Upper lobe of left lung (tissue), 6 donors: ENCODE data around the gene PEX10. TPM values are rescaled to one million over a fixed set of nuclear protein-coding genes. Genes with fewer than 3 reads are reported as not detected.
A peak's percentile ranks its signal among the peaks of the same experiment; 100 is the strongest.

Experiments used
- ATAC-seq, 2 donors: fragments of 200-7000 bp; cut with Tn5 transposase; one replicate each; pipeline ENCODE4 v1.9.1; 2022; ENCODE audit warnings: mild to moderate bottlenecking in 2 of 2, moderate library complexity in 2 of 2; ENCODE audit not compliant: low FRiP score in 2 of 2
- DNase-seq, 2 donors: peaks; one replicate each; pipeline ENCODE4 v3.0.0-alpha.2; 2019 to 2020
- H3K27ac ChIP-seq, 4 donors: fragments of 200-600 bp; sonication (generic); one replicate each; pipeline ENCODE4 v1.5.1; 2016 to 2019
- H3K27me3 ChIP-seq, 4 donors: fragments of 200-600 bp; sonication (generic); one replicate each; pipeline ENCODE4 v1.5.1; 2017 to 2019
- H3K36me3 ChIP-seq, 4 donors: fragments of 200-600 bp; sonication (generic); one replicate each; pipeline ENCODE4 v1.5.1; 2016 to 2019
- H3K4me1 ChIP-seq, 4 donors: fragments of 200-600 bp; sonication (generic); one replicate each; pipeline ENCODE4 v1.5.1; 2018 to 2019
- H3K4me3 ChIP-seq, 4 donors: fragments of 200-600 bp; sonication (generic); one replicate each; pipeline ENCODE4 v1.5.1; 2017 to 2019; ENCODE audit warnings: mild to moderate bottlenecking in 2 of 4, moderate library complexity in 1 of 4
- H3K9me3 ChIP-seq, 4 donors: fragments of 200-600 bp; sonication (generic); one replicate each; pipeline ENCODE4 v1.5.1; 2018 to 2019
- CTCF ChIP-seq, 6 experiments: fragments of 450-650 bp in 4 of 6; fragments of 200-600 bp in 2 of 6; sonication (generic) in 2 of 6; IDR thresholded peaks; one replicate each; pipeline ENCODE4 v1.5.1; 2016 to 2019; ENCODE audit warnings: antibody characterized with exemption in 6 of 6
- EP300 ChIP-seq, 4 donors: sonication (generic); formaldehyde crosslinking; IDR thresholded peaks; one replicate each; pipeline ENCODE4 v1.5.1; 2017; ENCODE audit warnings: antibody characterized with exemption in 4 of 4, control low read depth in 2 of 4
- POLR2A ChIP-seq, 4 donors: fragments of 450-650 bp; IDR thresholded peaks; one replicate each; pipeline ENCODE4 v1.5.1; 2016 to 2017; ENCODE audit warnings: antibody characterized with exemption in 4 of 4, mild to moderate bottlenecking in 2 of 4
- POLR2AphosphoS5 ChIP-seq, 2 donors: sonication (generic); formaldehyde crosslinking; IDR thresholded peaks; one replicate each; pipeline ENCODE4 v1.5.1; 2017; ENCODE audit warnings: antibody characterized with exemption in 2 of 2
- WGBS, 2 donors: methylation state at CpG; one replicate each; pipeline ENCODE4 v1.1.5; 2017 to 2018; 5-methylcytosine and 5-hydroxymethylcytosine counted together
- total RNA-seq, 6 donors: library from RNA; depleted of rRNA in 4 of 6; stranded (reverse); fragments of >200 nt in 4 of 6; gene quantifications; one replicate each; pipeline versions ENCODE4 v1.1.0 to v1.2.1, GENCODE V29; 2016 to 2021
- donor health status: DM: no; HTN: no; CAD: no; lungs with moderate emphysema.
- donor health status: DM: no; HTN: yes; CAD: no; lungs with severe emphysema.

Gene PEX10
- total RNA-seq, 6 donors from 2014 or later = 15.7 to 32.1 (median 19.9) TPM

- H3K4me3 ChIP-seq = no peak overlapping the region
- H3K4me1 ChIP-seq = no peaks in the 10 kb centered on the region
- H3K36me3 ChIP-seq = peaks cover 0 to 2% (median 0%) of the 10 kb centered on the region in 4 donors
- H3K9me3 ChIP-seq = no peaks in the 10 kb centered on the region
- DNase-seq = peak in 1 of 2 donors; percentile 63
- TF ChIP-seq POLR2A (IDR thresholded peaks at IDR 0.05) (no peak), EP300 (IDR thresholded peaks at IDR 0.05) (no peak), CTCF (IDR thresholded peaks at IDR 0.05) (no peak), POLR2AphosphoS5 (IDR thresholded peaks at IDR 0.05) (no peak)
- ATAC-seq = no peak
- 95% methylated on average over 30 to 34 of the region's 37 CpGs for WGBS, 2 donors
- H3K27me3 ChIP-seq = no peaks in the 10 kb centered on the region
- no peak overlapping the region for H3K27ac ChIP-seq
Measured at GRCh38 chr1:2356911-2357845, 55.2 kb downstream of the PEX10 start.

GRCh38 chr1:2356401-2356800 lies 56.0 kb downstream of the PEX10 start:
- no peak for ATAC-seq
- Histone ChIP-seq H3K27me3 (no peaks in the 10 kb centered on the region), H3K4me1 (no peaks in the 10 kb centered on the region), H3K27ac (no peak overlapping the region), H3K36me3 (no peaks in the 10 kb centered on the region), H3K9me3 (no peaks in the 10 kb centered on the region), H3K4me3 (no peak overlapping the region)
- TF ChIP-seq POLR2AphosphoS5 (IDR thresholded peaks at IDR 0.05) (no peak), CTCF (IDR thresholded peaks at IDR 0.05) (no peak), POLR2A (IDR thresholded peaks at IDR 0.05) (no peak)
- WGBS, 2 donors = 94 to 95% methylated on average over 14 to 15 of the region's 15 CpGs
- DNase-seq = no peak

- Histone ChIP-seq H3K36me3 (no peaks in the 10 kb centered on the region), H3K27ac (no peak overlapping the region), H3K9me3 (no peaks in the 10 kb centered on the region), H3K27me3 (no peaks in the 10 kb centered on the region), H3K4me3 (no peak overlapping the region), H3K4me1 (no peaks in the 10 kb centered on the region)
- no peak for ATAC-seq
- TF ChIP-seq POLR2A (IDR thresholded peaks at IDR 0.05) (no peak), POLR2AphosphoS5 (IDR thresholded peaks at IDR 0.05) (no peak), EP300 (IDR thresholded peaks at IDR 0.05) (no peak), CTCF (IDR thresholded peaks at IDR 0.05) (no peak)
- DNase-seq = peak in 1 of 2 donors; percentile 66
- WGBS, 2 donors = 80 to 89% methylated on average over 23 to 28 of the region's 28 CpGs
Measured at GRCh38 chr1:2355373-2356261, 56.7 kb downstream of the PEX10 start.

GRCh38 chr1:2354511-2355372 lies 57.6 kb downstream of the PEX10 start:
- WGBS, 2 donors = 82 to 88% methylated on average over 17 to 32 of the region's 38 CpGs
- TF ChIP-seq POLR2A (IDR thresholded peaks at IDR 0.05) (no peak), EP300 (IDR thresholded peaks at IDR 0.05) (no peak), POLR2AphosphoS5 (IDR thresholded peaks at IDR 0.05) (no peak), CTCF (IDR thresholded peaks at IDR 0.05) (no peak)
- ATAC-seq (no peak), DNase-seq (peak in 1 of 2 donors; percentile 81)
- Histone ChIP-seq H3K27me3 (no peaks in the 10 kb centered on the region), H3K36me3 (no peaks in the 10 kb centered on the region), H3K27ac (no peak overlapping the region), H3K4me3 (no peak overlapping the region), H3K9me3 (no peaks in the 10 kb centered on the region), H3K4me1 (no peaks in the 10 kb centered on the region)
